K562 (cell line): ENCODE results near the gene NR5A2. TPM values are rescaled to one million over a fixed set of nuclear protein-coding genes. Genes with fewer than 3 reads are reported as not detected.

ENCODE experiments used
- ATAC-seq: fragments of 200-7000 bp; cut with Tn5 transposase; 3 replicates; pipeline ENCODE4 v1.9.1; 2020; ENCODE audit warnings: moderate library complexity
- BruUV-seq: library from RNA; stranded (reverse); fragments of 400-500 nt; replicated peaks from 2 replicates; lab custom pipeline; 2021; lab: Mats Ljungman, UMichigan
- CTCF ChIA-PET: fragments of 300-600 bp; formaldehyde crosslinking; extraction: SDS; loops from one replicate; lab custom pipeline; 2021; ENCODE audit warnings: low intra/inter-chr PET ratio; lab: Yijun Ruan, JAX
- POLR2A ChIA-PET: fragments of 300-600, 350-650 bp; sonication (Branson Sonifier 250); formaldehyde crosslinking; extraction: SDS; loops from one replicate; lab custom pipeline; 2021; ENCODE audit warnings: antibody characterized with exemption, inconsistent platforms; lab: Yijun Ruan, JAX
- DNase-seq, 4 experiments: peaks; one replicate each; pipeline versions ENCODE4 v3.0.0 to v3.0.0-alpha.2; 2011 to 2018; ENCODE audit warnings: low spot score in 3 of 4, mixed read lengths in 3 of 4; ENCODE audit errors: extremely low read depth in 1 of 4
- FAIRE-seq: peaks from 2 replicates; lab custom pipeline; 2011; peaks lifted over from hg19 to GRCh38; lab: Jason Lieb, UNC
- H2AFZ ChIP-seq: 2 replicates; pipeline ENCODE4 v1.6.0; 2011; ENCODE audit warnings: low read depth, low read length, control low read depth, inconsistent platforms
- H3K27ac ChIP-seq: fragments of 200-600 bp; 3 replicates; pipeline ENCODE4 v1.8.0; 2011; ENCODE audit warnings: low read depth, mild to moderate bottlenecking, control low read depth, inconsistent platforms, low read length, moderate library complexity, mixed read lengths; ENCODE audit errors: extremely low read depth
- H3K27me3 ChIP-seq, 2 experiments: fragments of 300-600 bp in 1 of 2; 2 replicates in 1 of 2; 3 replicates in 1 of 2; pipeline versions ENCODE4 v1.6.0 to v1.8.0; 2011; ENCODE audit warnings: inconsistent platforms in 2 of 2, low read length in 2 of 2, mild to moderate bottlenecking in 1 of 2, mixed read lengths in 1 of 2, moderate library complexity in 1 of 2; ENCODE audit not compliant: control insufficient read depth in 2 of 2, insufficient read depth in 2 of 2
- H3K36me3 ChIP-seq: fragments of 300-600 bp; 3 replicates; pipeline ENCODE4 v1.8.0; 2011; ENCODE audit warnings: mild to moderate bottlenecking, low read length, inconsistent platforms; ENCODE audit not compliant: control insufficient read depth, insufficient read depth
- H3K4me1 ChIP-seq, 2 experiments: fragments of 200-600 bp in 1 of 2; replicated peaks in 1 of 2; 2 replicates in 1 of 2; 3 replicates in 1 of 2; pipeline versions ENCODE4 v1.5.1 to v1.8.0; 2011; ENCODE audit warnings: inconsistent platforms in 2 of 2, low read length in 2 of 2, mild to moderate bottlenecking in 1 of 2, mixed read lengths in 1 of 2, moderate library complexity in 1 of 2; ENCODE audit not compliant: control insufficient read depth in 2 of 2, insufficient read depth in 2 of 2
- H3K4me2 ChIP-seq: 2 replicates; pipeline ENCODE4 v1.6.1; 2011; ENCODE audit warnings: low read length, control low read depth, inconsistent platforms, mixed read lengths; ENCODE audit not compliant: insufficient read depth
- H3K4me3 ChIP-seq: fragments of 200-600 bp; sonication (generic), shearing (Covaris generic); 2 replicates; pipeline ENCODE4 v1.5.1; 2016; ENCODE audit warnings: control low read depth, inconsistent platforms
- H3K79me2 ChIP-seq: fragments of 200-600 bp; 3 replicates; pipeline ENCODE4 v1.8.0; 2011; ENCODE audit warnings: low read length, inconsistent platforms; ENCODE audit not compliant: control insufficient read depth, insufficient read depth
- H3K9ac ChIP-seq, 2 experiments: 2 replicates each; pipeline versions ENCODE4 v1.6.0 to v1.6.1; 2011; ENCODE audit warnings: low read depth in 2 of 2, low read length in 2 of 2, control low read depth in 1 of 2, inconsistent platforms in 1 of 2, mild to moderate bottlenecking in 1 of 2, mixed read lengths in 1 of 2; ENCODE audit not compliant: insufficient read depth in 1 of 2
- H3K9me1 ChIP-seq: one replicate; pipeline ENCODE4 v1.6.0; 2011; ENCODE audit warnings: inconsistent platforms, mild to moderate bottlenecking, low read length, moderate library complexity; ENCODE audit not compliant: control insufficient read depth, insufficient read depth
- H3K9me3 ChIP-seq: replicated peaks from 2 replicates; pipeline ENCODE4 v1.5.1; 2011; ENCODE audit warnings: low read depth, low read length, inconsistent platforms; ENCODE audit not compliant: control insufficient read depth, insufficient read depth
- H4K20me1 ChIP-seq: replicated peaks from 2 replicates; pipeline ENCODE4 v1.6.1; 2011; ENCODE audit warnings: low read length, inconsistent platforms, mixed read lengths; ENCODE audit not compliant: control insufficient read depth, insufficient read depth
- BRF1 ChIP-seq: IDR thresholded peaks from 3 replicates; pipeline ENCODE4 v1.6.1; 2011; ENCODE audit warnings: borderline replicate concordance, mild to moderate bottlenecking; ENCODE audit not compliant: insufficient read length; ENCODE audit errors: extremely low read depth
- CBX1 ChIP-seq: sonication (generic); IDR thresholded peaks from 2 replicates; pipeline ENCODE4 v1.6.1; 2016; ENCODE audit warnings: antibody characterized with exemption, low read depth, mild to moderate bottlenecking
- KDM5B ChIP-seq: fragments of 200-600 bp; sonication (generic); IDR thresholded peaks from 2 replicates; pipeline ENCODE4 v1.6.1; 2012; ENCODE audit warnings: low read depth, mild to moderate bottlenecking, moderate library complexity, low read length, control low read depth, inconsistent platforms; ENCODE audit not compliant: insufficient replicate concordance
- MBD2 ChIP-seq: sonication (generic); IDR thresholded peaks from 2 replicates; pipeline ENCODE4 v1.6.1; 2016; ENCODE audit warnings: low read depth, borderline replicate concordance
- NR1H2 ChIP-seq: sonication (generic); formaldehyde crosslinking; IDR thresholded peaks from 2 replicates; pipeline ENCODE4 v1.4.0; 2020; ENCODE audit warnings: mild to moderate bottlenecking, missing genetic modification reagents
- SPI1 ChIP-seq: IDR thresholded peaks from 2 replicates; pipeline ENCODE4 v1.6.1; 2011; ENCODE audit warnings: low read depth, low read length, control low read depth, borderline replicate concordance
- TCF7 ChIP-seq: sonication (generic); IDR thresholded peaks from 2 replicates; pipeline ENCODE4 v1.6.1; 2016; ENCODE audit warnings: antibody characterized with exemption, borderline replicate concordance
- U2AF2 ChIP-seq: fragments of 200-400 bp; formaldehyde crosslinking; optimal IDR thresholded peaks from 2 replicates; pipeline ENCODE3; 2017; ENCODE audit warnings: low read depth, mild to moderate bottlenecking, low read length
- ZBTB5 ChIP-seq: fragments of 450-650 bp; IDR thresholded peaks from 2 replicates; pipeline ENCODE4 v1.6.1; 2017; ENCODE audit warnings: antibody characterized with exemption
- ZNF449 ChIP-seq: fragments of 250-450 bp; sonication (Bioruptor Pico); IDR thresholded peaks from 2 replicates; pipeline ENCODE4 v1.8.0; 2022; ENCODE audit warnings: moderate library complexity, mild to moderate bottlenecking, inconsistent platforms
- ZNF57 ChIP-seq: fragments of 450-650 bp; formaldehyde crosslinking; IDR thresholded peaks from 2 replicates; pipeline ENCODE4 v1.4.0; 2020; ENCODE audit warnings: mild to moderate bottlenecking, moderate library complexity
- ZNF740 ChIP-seq, 3 experiments: fragments of 200-800 bp in 1 of 3; sonication (Bioruptor generic) in 1 of 3; sonication (generic) in 1 of 3; formaldehyde crosslinking in 1 of 3; IDR thresholded peaks; 2 replicates each; pipeline versions ENCODE4 v1.6.1 to v1.8.0; 2016 to 2022; ENCODE audit warnings: mild to moderate bottlenecking in 2 of 3, missing compliant biosample characterization in 2 of 3, missing genetic modification characterization in 2 of 3, missing genetic modification reagents in 1 of 3
- ZNF79 ChIP-seq: fragments of 250-450 bp; sonication (Bioruptor Pico); IDR thresholded peaks from 2 replicates; pipeline ENCODE4 v1.4.0; 2020; ENCODE audit warnings: low read depth, mild to moderate bottlenecking, moderate library complexity
- WGBS: fragments of 100-300 bp; shearing (Covaris generic); methylation state at CpG from one replicate; pipeline ENCODE4 v1.1.6; 2016; ENCODE audit warnings: low coverage, mixed read lengths; ENCODE audit not compliant: insufficient coverage; ENCODE audit errors: missing lambda C conversion rate; 5-methylcytosine and 5-hydroxymethylcytosine counted together
- in situ Hi-C: fragments of 300-500 bp; cut with MboI; formaldehyde crosslinking; loops from 4 replicates; pipeline ENCODE4 v1.15.0; 2018; ENCODE audit warnings: inconsistent platforms, mixed read lengths
- intact Hi-C: fragments of 100-400 bp; cut with micrococcal nuclease; formaldehyde crosslinking; loops from 2 replicates; pipeline ENCODE4 v1.14.2; 2022
- polyA plus RNA-seq, 8 experiments: library from polyadenylated mRNA; depleted of rRNA in 4 of 8; stranded (reverse) in 5 of 8; unstranded in 3 of 8; fragments of >200 nt; fragmentation: Nextera tagmentation in 2 of 8; fragmentation: Illumina TruSeq in 1 of 8; extraction: Ambion mirVana in 2 of 8; extraction: Trizol in 1 of 8; gene quantifications; 2 replicates each; pipeline versions ENCODE4 v1.2.1 to v1.2.3, GENCODE V29; 2011 to 2014; ENCODE audit warnings: inconsistent platforms in 1 of 8, missing spikeins in 1 of 8
- total RNA-seq, 7 experiments: library from RNA; depleted of rRNA in 6 of 7; stranded (reverse); fragments of >200 nt in 6 of 7; fragmentation: Illumina TruSeq in 2 of 7; extraction: Trizol in 2 of 7; gene quantifications; 2 replicates each; pipeline versions ENCODE4 v1.2.1 to v1.2.3, GENCODE V29; 2011 to 2021; ENCODE audit warnings: low replicate concordance in 1 of 7

NR5A2 gene
- total and polyA plus RNA-seq, 9 of the 15 experiments (the other 6 are each of a cell fraction or from before 2014, with no cell fraction given) = 0.13 to 0.40 (median 0.29) TPM

GRCh38 chr1:200035956-200036618, 8.6 kb downstream of the NR5A2 start:
- Histone ChIP-seq H3K27ac (no peak overlapping the region), H3K4me1 (peaks cover 0 to 18% of the 10 kb centered on the region in 2 experiments; a peak in 1 of 5 replicates), H3K36me3 (no peaks in the 10 kb centered on the region), H3K4me2 (no peak overlapping the region), H3K9me3 (no peaks in the 10 kb centered on the region), H3K4me3 (no peak overlapping the region), H4K20me1 (peaks cover 6% of the 10 kb centered on the region), H3K27me3 (peaks cover 69 to 75% of the 10 kb centered on the region in 2 experiments), H2AFZ (no peak overlapping the region), H3K9me1 (peaks cover 4% of the 10 kb centered on the region), H3K79me2 (no peaks in the 10 kb centered on the region), H3K9ac (no peak overlapping the region)
- in situ Hi-C loops = no loop called here
- ATAC-seq = no peak; the same call in 2 of the 3 replicates
- WGBS = 4% methylated on average over 25 of the region's 27 CpGs
- CTCF ChIA-PET = no interaction called here
- no peak for DNase-seq
- TF ChIP-seq SPI1 = no peak
- no peak for TF ChIP-seq U2AF2
- TF ChIP-seq TCF7 = no peak
- TF ChIP-seq BRF1 = no peak
- no peak for TF ChIP-seq MBD2
- TF ChIP-seq KDM5B = no peak
- no peak for TF ChIP-seq ZNF57
- TF ChIP-seq ZNF449 (CRISPR knock-in tag) = no peak
- TF ChIP-seq ZBTB5 = no peak
- no peak for TF ChIP-seq ZNF740 (CRISPR knock-in tag; IDR thresholded peaks at IDR 0.05)
- no peak for TF ChIP-seq ZNF740 (tag; IDR thresholded peaks at IDR 0.05)
- no peak for TF ChIP-seq ZNF79 (CRISPR knock-in tag)
- no peak for TF ChIP-seq CBX1
- no peak for TF ChIP-seq NR1H2 (CRISPR knock-in tag)
- intact Hi-C loops = no loop called here
- POLR2A ChIA-PET = no interaction called here
- FAIRE-seq = no peak
- BruUV-seq = no TSS peak
